Tongue (tissue), 3 donors: ENCODE results near the gene WIF1. TPM values are rescaled to one million over a fixed set of nuclear protein-coding genes. Genes with fewer than 3 reads are reported as not detected.

Source experiments
- DNase-seq: peaks from one replicate; pipeline ENCODE4 v3.0.0-alpha.2; 2015
- small RNA-seq: library from RNA; depleted of rRNA; stranded (forward); fragments of <200 nt; gene quantifications from one replicate; pipeline ENCODE3, GENCODE V24; 2014; ENCODE audit warnings: low replicate concordance
- total RNA-seq: library from RNA; depleted of rRNA; stranded (reverse); fragments of >200 nt; gene quantifications from one replicate; pipeline ENCODE4 v1.2.3, GENCODE V29; 2014

WIF1 gene
- total RNA-seq, 1 donor from 2014 or later: 51.1 TPM

DNA sequence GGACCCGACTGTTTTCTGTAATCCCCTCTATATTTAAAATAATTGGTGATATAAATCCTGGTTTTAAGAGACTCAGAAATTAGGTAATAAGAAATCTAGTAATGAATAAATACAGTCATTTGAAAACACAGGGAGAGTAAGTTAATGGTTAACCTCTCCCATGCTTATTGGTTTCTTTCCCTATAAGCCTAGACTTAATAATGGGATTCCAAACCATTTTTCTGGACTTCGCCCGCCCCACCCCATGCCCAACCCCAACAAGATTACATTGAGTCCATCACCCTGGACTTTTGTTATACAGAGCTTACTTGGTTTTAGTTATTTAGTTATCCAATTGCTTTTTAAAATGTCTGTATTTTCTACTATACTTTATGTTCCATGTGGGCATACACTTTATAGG lies 98.7 kb downstream of the WIF1 start:
- no peak for DNase-seq

DNA sequence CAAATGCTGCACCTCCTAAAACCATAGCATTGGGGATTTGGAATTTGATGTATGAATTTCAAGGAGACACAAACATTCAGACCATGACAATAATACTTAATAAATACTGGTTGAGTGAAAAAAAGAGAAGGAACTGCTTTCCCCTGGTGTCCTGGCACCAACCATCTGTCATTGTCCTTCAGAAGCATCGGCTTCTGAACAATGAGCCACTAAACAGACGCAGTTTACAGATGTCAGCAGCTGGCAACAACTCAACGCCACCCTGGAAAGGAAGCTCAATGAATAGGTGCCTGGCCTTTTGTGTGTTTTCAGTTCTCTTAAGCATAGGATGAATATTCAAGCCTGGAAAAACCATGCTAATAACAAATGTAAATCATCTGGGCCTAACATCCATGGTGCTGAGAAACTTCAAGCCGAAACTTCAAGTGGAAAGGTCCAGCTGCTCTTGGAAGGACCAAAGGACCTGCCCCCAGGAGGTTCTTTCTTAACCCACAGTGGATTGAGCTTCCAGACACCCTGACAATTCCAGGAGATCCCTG lies 101.3 kb downstream of the WIF1 start:
- peak; percentile 70 for DNase-seq

DNA sequence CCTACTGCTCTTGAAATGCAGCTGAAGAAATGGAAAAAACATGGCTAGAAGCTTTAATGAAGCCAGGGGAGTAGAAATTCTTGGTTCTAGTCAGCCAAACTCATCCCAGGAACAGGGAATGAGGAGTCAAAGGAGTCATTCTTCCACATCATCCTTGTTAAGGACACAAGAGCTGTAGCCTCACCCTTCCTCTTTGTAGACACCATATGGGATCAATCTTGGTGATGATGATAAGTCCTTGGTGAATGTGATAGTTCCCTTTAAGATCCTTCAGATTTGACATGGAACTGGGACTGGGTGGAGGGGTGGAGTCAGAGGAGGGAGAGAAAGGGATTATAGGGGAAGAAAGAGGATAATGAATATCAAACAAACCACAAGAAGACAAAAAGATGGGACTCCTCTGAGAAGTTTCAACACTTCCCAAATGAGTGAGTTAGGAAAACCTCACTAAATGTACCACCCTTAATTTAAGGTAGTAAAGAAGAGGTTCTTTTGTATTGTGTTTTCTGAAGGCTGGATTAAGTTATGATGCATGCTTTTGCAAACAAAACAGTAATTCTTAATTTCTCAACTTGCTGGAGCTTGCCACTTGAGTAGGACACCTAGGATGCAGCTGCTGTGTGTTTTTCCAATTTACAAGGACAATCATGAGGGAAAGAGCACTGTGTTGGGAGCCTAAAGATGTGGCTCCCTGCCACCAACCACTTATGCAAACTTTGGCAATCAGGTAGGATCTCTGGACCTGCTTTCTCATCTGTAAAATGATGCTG lies 104.0 kb downstream of the WIF1 start:
- no peak for DNase-seq

DNA sequence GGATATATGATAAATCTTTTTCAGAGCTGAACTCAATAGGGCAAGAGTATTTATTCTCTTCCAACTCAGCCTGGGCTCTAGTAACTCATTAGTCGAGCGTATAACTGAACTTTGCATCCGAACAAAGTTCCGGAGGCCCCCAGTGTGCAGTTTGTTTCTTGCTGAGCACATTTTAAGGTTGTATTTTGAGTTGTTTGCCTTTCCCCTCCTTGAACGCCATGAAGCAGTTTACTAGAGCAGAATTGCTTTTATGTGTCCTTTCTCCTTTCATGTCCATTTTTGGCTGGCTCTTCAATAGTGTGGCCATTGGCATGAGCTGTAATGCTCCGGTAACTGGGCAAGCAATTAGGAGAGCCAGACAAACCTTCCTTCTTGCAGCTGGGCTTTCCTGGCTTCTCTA lies 105.3 kb downstream of the WIF1 start:
- no peak for DNase-seq

DNA sequence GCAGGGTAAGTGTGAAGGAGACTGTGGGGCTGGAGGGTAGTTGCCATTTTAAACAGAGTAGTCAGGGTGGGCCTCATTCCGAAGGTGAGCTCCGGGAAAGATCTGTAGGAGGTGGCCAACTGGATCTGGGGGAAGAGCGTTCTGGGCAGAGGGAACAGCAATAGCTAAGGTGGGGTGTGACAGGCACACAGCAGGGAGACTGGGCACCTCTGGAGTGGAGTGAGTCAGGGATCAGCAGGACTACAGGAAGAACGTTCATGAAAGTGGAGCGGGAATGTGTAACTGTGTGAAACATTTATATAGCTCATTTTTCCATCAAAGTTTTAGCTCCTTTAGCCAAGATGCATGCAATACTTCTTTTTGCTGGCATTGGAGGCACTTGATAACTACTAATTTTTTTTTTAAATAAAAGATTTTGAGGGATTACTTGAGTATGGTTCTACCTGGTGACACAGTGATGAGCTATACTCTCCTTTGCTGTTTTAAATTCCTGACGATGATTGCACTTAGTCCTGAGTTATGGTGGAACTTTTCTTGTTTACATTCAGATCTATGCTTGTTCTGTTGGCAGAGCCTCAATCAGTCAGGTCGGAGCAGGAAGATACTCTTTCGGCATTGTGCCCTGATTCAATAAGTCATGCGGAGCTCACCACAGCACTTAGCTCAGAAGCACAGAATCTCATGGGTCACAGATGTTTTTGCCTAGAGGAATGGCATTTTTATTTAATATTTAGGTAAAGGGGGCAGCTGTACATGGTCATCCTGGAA lies 106.4 kb downstream of the WIF1 start:
- no peak for DNase-seq

DNA sequence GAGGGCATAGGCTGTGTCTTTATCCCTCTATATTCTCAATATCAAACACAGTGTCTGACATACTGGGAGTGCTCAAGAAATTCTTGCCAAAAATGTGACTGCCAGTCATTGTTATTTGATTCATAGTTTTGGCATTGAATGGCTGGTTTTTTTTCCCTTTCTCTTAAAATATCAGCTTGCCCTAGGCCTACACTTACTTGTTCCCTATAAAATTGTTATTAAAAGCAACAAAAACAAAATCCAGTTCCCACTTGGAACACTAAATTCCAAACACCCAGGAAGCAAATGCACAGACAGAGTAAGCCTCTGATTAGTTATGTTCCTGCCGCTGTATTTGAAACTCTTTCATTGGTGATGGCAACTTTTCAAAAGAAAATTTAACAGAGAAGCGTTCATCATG lies 110.7 kb downstream of the WIF1 start:
- DNase-seq: no peak

DNA sequence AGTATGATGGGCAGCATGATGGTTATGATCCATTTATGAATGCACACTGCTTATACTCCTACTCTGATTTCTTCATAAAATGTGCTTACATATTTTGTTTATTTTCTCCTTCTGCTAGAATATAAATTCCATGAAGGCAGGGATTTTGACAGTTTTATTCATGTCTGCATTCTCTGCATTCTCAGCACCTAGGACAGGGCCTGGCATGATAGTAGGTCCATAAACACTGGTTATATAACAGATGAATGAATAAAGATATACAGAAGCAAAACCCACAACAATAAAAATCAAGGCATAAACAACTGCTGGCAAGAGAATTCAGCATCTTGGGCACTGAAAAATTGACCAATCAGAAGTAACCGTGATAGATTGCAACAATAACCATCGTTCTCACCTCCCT lies 115.4 kb downstream of the WIF1 start:
- DNase-seq: no peak

DNA sequence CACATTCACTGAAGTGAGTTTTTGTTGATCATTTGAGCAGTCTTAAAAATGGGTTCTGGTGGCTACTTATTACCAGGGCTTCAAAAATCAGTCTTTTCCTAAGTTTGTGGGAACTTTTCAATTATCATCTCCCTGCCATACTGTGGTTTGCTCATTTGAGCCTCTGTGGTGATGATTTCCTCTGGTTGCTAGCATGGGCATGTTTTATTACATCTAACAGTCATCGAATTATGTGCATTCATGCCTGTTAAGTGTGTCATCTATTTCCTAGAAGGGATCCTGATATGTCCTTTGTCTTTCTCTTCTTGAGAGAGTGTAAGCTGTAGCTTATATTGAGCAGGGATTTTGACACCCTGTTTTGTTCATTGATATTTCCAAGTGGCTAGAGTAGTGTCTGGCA lies 116.8 kb downstream of the WIF1 start:
- no peak for DNase-seq

Small RNAs within 50 kb of the gene (small RNA-seq; reads per million reads assigned to genes)
- not detected for gene RNU6-166P

Other genes starting within 250 kb of the WIF1 start
- 47.3 TPM for gene LEMD3, start 48.3 kb upstream of the WIF1 start, total RNA-seq
- gene MSRB3, start 157.4 kb upstream of the WIF1 start, total RNA-seq: 67.8 TPM